UCSD-AML1 (cell line): ENCODE results near the gene SAE1.
A peak's percentile ranks its signal among the peaks of the same experiment; 100 is the strongest.
"Not testable (repeated sequence)": the region's sequence is repeated elsewhere in the genome, so short reads cannot be mapped to it uniquely, and the experiment has no call there.

ENCODE experiments used
- DNase-seq: peaks from one replicate; lab custom pipeline; 2025; ENCODE audit not compliant: unreplicated experiment; lab: John Stamatoyannopoulos, UW

SAE1 gene

GRCh38 chr19:47125669-47125938 is 5.0 kb upstream of the SAE1 start:
- no peak for DNase-seq

DNA sequence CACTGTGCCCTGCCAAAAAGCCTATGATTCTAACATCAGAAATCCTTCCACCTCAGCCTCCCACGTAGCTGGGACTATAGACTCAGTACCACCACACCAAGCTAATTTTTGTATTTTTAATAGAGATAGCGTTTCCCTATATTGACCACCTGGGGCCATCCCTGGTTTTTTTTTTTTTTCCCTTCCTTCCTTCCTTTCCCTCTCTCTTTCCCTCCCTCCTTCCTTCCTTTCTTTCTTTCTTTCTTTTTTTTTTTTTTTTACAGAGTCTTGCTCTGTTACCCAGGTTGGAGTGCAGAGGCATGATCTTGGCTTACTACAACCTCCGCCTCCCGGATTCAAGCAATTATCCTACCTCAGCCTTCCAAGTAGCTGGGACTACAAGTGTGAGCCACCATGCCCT is 1.1 kb upstream of the SAE1 start:
- DNase-seq, result no peak

DNA sequence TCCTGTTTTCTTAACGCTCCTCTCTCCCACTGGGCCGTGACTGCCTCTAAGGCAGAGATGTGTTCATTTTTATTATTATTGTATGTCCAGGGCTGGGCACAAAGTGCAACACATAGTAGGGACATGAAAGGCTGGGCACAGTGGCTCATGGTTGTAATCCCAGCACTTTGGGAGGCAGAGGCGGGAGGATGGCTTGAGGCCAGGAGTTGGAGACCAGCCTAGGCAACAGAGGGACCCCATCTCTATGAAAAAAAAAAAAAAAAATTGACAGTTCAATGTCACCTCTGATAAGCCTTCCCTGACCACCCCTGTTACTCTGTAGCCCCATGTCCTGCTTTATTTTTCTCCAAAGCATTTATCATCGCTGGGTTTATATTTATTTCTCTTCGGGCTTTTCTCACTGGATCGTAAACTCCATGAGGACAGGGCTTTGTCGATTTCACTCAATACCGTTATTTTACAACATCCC is 481 bp upstream of the SAE1 start:
- DNase-seq, result no peak

DNA sequence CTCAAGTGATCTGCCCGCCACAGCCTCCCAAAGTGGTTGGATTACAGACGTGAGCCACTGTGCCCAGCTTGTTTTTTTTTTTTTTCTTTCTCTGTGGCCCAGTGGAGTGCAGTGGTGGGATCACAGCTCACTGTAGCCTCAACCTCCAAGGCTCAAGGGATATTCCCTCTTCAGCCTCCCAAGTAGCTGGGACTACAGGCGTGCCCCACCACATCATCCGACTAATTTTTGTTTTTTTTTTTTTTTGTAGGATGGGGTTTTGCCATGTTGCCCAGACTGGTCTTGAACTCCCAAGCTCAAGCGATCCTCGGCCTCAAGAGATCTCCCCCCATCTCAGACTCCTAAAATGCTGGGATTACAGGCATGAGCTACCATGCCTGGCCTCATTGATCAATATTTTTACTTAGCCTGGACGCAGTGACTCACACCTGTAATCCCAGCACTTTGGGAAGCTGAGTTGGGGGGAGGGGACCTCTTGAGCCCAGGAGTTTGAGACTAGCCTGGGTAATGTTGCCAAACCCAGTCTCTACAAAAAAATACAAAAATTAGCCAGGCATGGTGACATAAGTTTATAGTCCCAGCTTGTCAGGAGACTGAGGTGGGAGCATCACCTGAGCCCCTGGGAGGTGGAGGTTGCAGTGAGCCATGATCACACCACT is 1.7 kb downstream of the SAE1 start:
- no peak for DNase-seq

DNA sequence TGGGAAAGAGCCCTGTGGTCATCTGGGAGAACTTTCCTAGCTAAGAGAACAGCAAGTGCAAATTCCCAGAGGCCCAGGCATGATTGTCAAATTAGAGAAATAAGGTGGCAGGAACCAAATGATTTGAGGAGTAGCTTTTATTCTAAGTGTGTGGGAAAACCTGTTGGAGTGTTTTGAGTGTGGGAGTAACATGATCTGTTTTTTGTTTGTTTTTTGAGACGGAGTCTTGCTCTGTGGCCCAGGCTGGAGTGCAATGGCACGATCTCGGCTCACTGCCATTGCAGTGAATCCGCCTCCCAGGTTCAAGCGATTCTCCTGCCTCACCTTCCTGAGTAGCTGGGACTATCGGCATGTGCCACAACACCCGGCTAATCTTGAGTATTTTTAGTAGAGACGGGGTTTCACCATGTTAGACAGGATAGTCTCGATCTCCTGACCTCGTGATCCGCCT is 2.4 kb downstream of the SAE1 start:
- no peak for DNase-seq

GRCh38 chr19:47134545-47134944 is 3.9 kb downstream of the SAE1 start:
- DNase-seq, result no peak

- DNase-seq, result no peak
These were observed 4.5 kb downstream of the SAE1 start for GRCh38 chr19:47135156-47135555.

DNA sequence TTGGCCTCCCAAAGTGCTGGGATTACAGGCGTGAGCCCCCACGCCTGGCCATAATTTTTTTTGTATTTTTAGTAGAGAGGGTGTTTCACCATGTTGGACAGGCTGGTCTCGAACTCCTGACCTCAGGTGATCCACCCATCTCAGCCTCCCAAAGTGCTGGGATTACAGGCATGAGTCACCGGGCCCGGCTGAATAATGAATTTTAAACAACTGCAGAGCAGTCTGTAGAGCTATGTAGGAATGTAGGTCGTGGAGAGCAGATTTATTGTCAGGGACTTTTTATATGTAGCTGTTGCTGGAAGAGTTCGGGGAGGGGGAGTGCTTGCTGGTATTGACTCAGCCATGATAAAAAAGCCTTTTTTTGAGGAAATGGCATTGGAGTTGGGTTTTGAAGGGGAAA is 10.6 kb downstream of the SAE1 start:
- DNase-seq, result not testable (repeated sequence)

- DNase-seq, result no peak
These were observed 11.1 kb downstream of the SAE1 start for GRCh38 chr19:47141695-47142094.

DNA sequence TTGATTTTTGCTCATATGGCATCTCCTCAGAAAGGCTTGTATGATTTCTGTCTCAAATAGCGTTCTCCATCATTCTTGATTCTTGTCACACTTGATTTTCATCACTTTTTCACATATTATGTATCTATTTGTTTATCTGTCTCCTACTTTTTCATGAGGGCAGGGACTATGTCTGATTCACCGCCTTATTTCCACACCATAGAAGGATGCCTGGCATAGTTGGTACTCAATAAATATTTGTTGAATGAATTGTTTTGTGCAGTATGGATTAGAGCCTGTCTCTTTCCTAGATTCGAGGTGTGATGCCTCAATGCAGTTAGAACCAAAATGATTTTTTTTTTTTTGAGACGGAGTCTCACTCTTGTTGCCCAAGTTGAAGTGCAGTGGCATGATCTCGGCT is 12.1 kb downstream of the SAE1 start:
- no peak for DNase-seq

- DNase-seq, result no peak
These were observed 12.9 kb downstream of the SAE1 start for GRCh38 chr19:47143322-47144073.

GRCh38 chr19:47144630-47145029 is 14.0 kb downstream of the SAE1 start:
- no peak for DNase-seq

GRCh38 chr19:47145639-47146486 is 15.2 kb downstream of the SAE1 start:
- no peak for DNase-seq

DNA sequence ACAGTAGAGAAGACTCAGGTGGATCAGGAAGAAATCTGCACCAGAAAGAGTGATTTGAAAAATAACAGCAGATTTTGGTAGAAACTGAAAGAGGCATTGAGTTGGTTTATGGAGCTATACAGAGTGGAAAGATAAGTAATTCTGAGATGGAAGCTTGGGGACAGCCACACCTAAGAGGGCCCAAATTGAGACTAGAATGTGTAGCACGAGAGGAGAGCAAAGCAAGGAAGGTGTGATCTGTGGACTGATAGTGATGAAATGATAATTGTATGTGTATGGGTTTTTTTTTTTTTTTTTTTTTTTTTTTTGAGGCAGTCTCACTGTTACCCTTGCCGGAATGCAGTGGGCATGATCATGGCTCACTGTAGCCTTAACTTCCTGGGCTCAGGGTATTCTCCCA is 16.3 kb downstream of the SAE1 start:
- DNase-seq, result no peak

DNA sequence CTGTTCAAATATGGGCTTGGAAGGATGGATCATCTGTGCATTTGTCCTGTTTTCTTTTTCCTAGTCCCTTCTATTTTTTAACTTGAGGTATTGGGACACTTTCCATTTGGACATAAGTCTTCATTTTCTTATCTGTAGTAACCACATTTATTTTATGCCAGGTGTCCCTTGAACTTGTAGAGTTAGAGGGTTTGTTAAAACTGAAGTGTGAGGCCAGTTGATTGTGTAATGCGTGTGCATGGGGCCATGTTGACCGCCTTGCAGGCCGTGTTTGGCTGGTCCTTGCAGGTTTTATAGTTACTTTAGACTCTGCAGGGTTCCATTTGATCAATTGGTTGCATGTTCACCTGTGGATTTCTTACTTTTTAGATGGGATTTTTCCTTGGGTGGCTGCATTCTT is 21.0 kb downstream of the SAE1 start:
- no peak for DNase-seq

- DNase-seq, result no peak
These were observed 21.6 kb downstream of the SAE1 start for GRCh38 chr19:47152205-47152604.

DNA sequence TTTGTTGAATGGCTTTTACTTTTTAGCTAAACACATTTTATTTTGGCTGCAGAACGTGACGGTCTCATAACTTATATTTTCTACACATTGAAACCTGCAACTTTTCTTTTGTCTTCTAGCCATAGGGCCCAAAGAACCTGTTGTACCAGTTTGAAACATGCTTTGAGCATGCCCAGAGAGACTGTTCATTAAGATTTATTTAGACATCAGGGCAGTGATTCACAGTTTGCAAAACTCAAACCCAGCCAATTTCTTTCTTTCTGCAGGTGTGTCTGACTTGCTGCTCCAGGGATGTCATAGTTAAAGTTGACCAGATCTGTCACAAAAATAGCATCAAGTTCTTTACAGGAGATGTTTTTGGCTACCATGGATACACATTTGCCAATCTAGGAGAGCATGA is 22.0 kb downstream of the SAE1 start:
- no peak for DNase-seq

GRCh38 chr19:47153266-47153665 is 22.6 kb downstream of the SAE1 start:
- no peak for DNase-seq

- DNase-seq, result no peak
These were observed 24.5 kb downstream of the SAE1 start for GRCh38 chr19:47155148-47155547.

- DNase-seq, result no peak
These were observed 26.3 kb downstream of the SAE1 start for GRCh38 chr19:47156861-47157430.

DNA sequence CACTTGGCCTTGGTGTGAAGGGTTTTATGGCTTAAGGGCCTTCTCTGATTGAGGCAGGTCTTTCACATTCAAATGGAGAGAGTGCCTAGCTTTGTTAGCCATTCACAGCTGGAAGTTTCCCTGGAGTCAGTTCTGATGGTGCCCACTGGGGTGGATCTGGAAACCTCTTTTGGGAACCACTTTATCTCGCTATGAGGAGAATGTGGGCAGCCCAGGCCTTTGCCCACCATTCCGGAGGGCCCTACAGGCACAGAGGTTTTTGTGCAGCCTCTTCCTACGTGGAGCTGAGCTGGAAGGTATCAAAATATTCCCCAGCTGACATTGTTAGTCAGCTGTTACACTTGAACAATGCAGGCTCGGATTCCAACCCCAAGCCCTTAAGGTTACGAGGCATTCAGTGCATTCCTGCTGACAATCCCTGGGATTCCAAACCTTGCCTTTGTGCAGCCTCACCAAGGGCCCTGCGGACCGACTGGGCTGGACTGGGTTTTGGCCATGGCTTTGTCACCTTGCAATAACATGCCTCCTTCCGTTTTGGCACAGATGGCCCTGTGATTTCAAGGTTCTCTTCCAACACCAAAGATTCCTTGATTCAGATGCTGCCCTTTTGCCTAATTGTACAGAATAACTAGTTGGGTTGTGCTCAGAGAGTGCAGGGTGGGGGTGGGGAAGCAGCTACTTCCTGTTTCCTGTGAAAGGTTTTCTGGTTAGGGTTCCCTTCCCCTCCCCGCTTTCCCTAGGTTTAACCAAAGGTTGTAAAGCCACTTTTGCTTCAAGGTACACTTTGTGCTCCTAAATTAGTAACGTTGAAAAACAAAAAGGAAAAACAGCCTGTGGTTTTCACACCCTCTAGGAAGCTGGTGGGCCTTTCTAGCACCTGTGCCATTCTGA is 27.0 kb downstream of the SAE1 start:
- DNase-seq, result peak; percentile 70
